ENCODE measurements around the gene DOCK9.

DOCK9 gene

GRCh38 chr13:98998831-98999638 lies 21.2 kb upstream of the DOCK9 start:
- DNase-seq (ENCODE audit: low spot score) = peak; percentile 51

- DNase-seq (ENCODE audit: low spot score) = peak; percentile 81
These were observed 20.1 kb upstream of the DOCK9 start for GRCh38 chr13:98997738-98998641.

GRCh38 chr13:98997011-98997730 lies 19.3 kb upstream of the DOCK9 start:
- peak; percentile 77 for DNase-seq (ENCODE audit: low spot score)

- DNase-seq (ENCODE audit: low spot score) = no peak
These were observed 18.2 kb upstream of the DOCK9 start for GRCh38 chr13:98996046-98996445.

GRCh38 chr13:98994896-98995295 lies 17.0 kb upstream of the DOCK9 start:
- no peak for DNase-seq (ENCODE audit: low spot score)

GRCh38 chr13:98994080-98994479 lies 16.2 kb upstream of the DOCK9 start:
- DNase-seq (ENCODE audit: low spot score) = no peak

GRCh38 chr13:98992355-98992754 lies 14.5 kb upstream of the DOCK9 start:
- no peak for DNase-seq (ENCODE audit: low spot score)

- DNase-seq (ENCODE audit: low spot score) = no peak
These were observed 12.8 kb upstream of the DOCK9 start for GRCh38 chr13:98990701-98991100.

GRCh38 chr13:98989469-98990235 lies 11.8 kb upstream of the DOCK9 start:
- DNase-seq (ENCODE audit: low spot score) = no peak

GRCh38 chr13:98988780-98989179 lies 10.9 kb upstream of the DOCK9 start:
- DNase-seq (ENCODE audit: low spot score) = no peak

- DNase-seq (ENCODE audit: low spot score) = no peak
These were observed 10.4 kb upstream of the DOCK9 start for GRCh38 chr13:98988277-98988676.

- DNase-seq (ENCODE audit: low spot score) = no peak
These were observed 9.4 kb upstream of the DOCK9 start for GRCh38 chr13:98987275-98987674.

- DNase-seq (ENCODE audit: low spot score) = no peak
These were observed 8.5 kb upstream of the DOCK9 start for GRCh38 chr13:98986226-98986846.

- DNase-seq (ENCODE audit: low spot score) = no peak
These were observed 7.7 kb upstream of the DOCK9 start for GRCh38 chr13:98985591-98985990.

GRCh38 chr13:98984983-98985382 lies 7.1 kb upstream of the DOCK9 start:
- DNase-seq (ENCODE audit: low spot score) = no peak

GRCh38 chr13:98984118-98984517 lies 6.3 kb upstream of the DOCK9 start:
- no peak for DNase-seq (ENCODE audit: low spot score)

- no peak for DNase-seq (ENCODE audit: low spot score)
These were observed 5.3 kb upstream of the DOCK9 start for GRCh38 chr13:98983182-98983581.

- DNase-seq (ENCODE audit: low spot score) = peak; percentile 87
These were observed 3.7 kb upstream of the DOCK9 start for GRCh38 chr13:98981369-98982080.

GRCh38 chr13:98979012-98979660 lies 1.3 kb upstream of the DOCK9 start:
- DNase-seq (ENCODE audit: low spot score) = no peak

- peak; percentile 93 for DNase-seq (ENCODE audit: low spot score)
These were observed 416 bp upstream of the DOCK9 start for GRCh38 chr13:98978280-98978679.
